Body of pancreas (tissue), 4 donors: ENCODE data around the gene CFL1.

Experiments
- CTCF ChIP-seq, 7 experiments: fragments of 450-650 bp in 4 of 7; fragments of 200-600 bp in 3 of 7; sonication (generic) in 3 of 7; IDR thresholded peaks; one replicate each; pipeline ENCODE4 v1.5.1; 2016 to 2019; ENCODE audit warnings: antibody characterized with exemption in 7 of 7
- POLR2A ChIP-seq, 3 donors: fragments of 450-650 bp; IDR thresholded peaks; one replicate each; pipeline ENCODE4 v1.6.1; 2016; ENCODE audit warnings: antibody characterized with exemption in 3 of 3, mild to moderate bottlenecking in 2 of 3

DNA sequence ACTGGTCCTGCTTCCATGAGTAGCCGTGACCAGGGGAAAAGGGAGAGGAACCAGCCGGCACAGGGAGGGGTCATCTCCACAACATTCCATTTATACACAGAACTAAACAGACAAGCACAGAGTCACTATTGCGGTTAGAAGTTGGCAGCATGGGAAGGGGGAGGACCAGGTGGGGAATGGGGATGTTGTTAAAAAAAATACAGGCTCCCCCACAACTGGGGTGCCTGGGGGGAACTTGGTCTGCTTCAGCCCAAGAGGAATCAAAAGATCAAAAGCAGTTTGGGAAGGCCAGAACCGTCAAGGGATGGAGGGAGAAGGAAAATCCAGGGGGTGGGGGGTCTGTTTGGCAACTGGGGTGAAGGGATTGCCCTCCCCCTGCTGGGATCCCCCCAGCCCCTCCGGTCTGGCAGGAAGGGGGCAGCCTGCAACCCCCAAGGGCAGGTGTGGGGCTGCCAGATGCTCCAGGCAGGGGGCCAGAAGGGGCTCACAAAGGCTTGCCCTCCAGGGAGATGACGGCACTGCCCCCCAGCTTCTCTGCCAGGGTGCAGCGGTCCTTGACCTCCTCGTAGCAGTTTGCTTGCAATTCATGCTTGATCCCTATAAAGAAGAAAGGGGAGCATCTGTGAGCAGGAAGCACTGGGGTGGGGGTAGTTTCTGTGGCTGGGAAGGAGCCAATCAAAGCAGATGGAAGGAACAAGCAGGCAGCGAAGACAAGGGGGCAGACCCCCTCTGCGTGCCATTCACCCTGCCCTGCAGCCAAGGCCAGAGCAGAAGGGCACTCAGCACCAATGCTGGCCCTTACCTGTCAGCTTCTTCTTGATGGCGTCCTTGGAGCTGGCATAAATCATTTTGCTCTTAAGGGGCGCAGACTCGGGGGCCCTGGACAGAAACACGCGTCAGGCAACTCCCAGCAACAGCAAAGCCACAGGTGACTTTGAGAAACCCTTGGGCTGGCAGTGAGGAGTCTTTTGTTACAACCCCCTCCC lies 2.8 kb downstream of the CFL1 start:
- TF ChIP-seq CTCF (IDR thresholded peaks at IDR 0.05) = no peak
- TF ChIP-seq POLR2A (IDR thresholded peaks at IDR 0.05) = no peak
